ENCODE measurements around the gene GRK2.

GRCh38 chr11:67302571-67303131 is 36.4 kb downstream of the GRK2 start:
- TF ChIP-seq ZNF513 (CRISPR knock-in tag; conservative IDR thresholded peaks at IDR 0.05) (no peak), CHCHD3 (CRISPR knock-in tag; IDR thresholded peaks at IDR 0.05) (no peak), IRF1 (CRISPR knock-in tag; IDR thresholded peaks at IDR 0.05; ENCODE audit: low read depth) (no peak), KDM5A (IDR thresholded peaks at IDR 0.05; ENCODE audit: borderline replicate concordance, low read length) (no peak), MYNN (CRISPR knock-in tag; IDR thresholded peaks at IDR 0.05; ENCODE audit: low read depth) (no peak), ZNF468 (CRISPR knock-in tag; IDR thresholded peaks at IDR 0.05) (no peak), EP300 (IDR thresholded peaks at IDR 0.05; ENCODE audit: low read depth in 2 of 2, low read length in 2 of 2) (no peak), EP300 (CRISPR knock-in tag; IDR thresholded peaks at IDR 0.05; ENCODE audit: borderline replicate concordance) (no peak), ZNF274 (CRISPR knock-in tag; IDR thresholded peaks at IDR 0.05) (no peak), MED8 (CRISPR knock-in tag; IDR thresholded peaks at IDR 0.05; ENCODE audit: insufficient replicate concordance) (no peak), NR2F6 (IDR thresholded peaks at IDR 0.05) (no peak), NR2F6 (CRISPR knock-in tag; IDR thresholded peaks at IDR 0.05) (no peak), CBFB (CRISPR knock-in tag; IDR thresholded peaks at IDR 0.05) (no peak), KDM5B (CRISPR knock-in tag; IDR thresholded peaks at IDR 0.05; ENCODE audit: borderline replicate concordance) (no peak), USF2 (IDR thresholded peaks at IDR 0.05; ENCODE audit: low read depth, low read length) (no peak), USF2 (CRISPR knock-in tag; IDR thresholded peaks at IDR 0.05; ENCODE audit: borderline replicate concordance) (no peak), NFKB2 (CRISPR knock-in tag; IDR thresholded peaks at IDR 0.05; ENCODE audit: borderline replicate concordance) (no peak)

All from HepG2 (cell line).